Neutrophil (primary cell): Measurements from ENCODE around the gene CCDC124.

ENCODE experiments used
- H3K27ac ChIP-seq: fragments of 200-600 bp; sonication (generic); 2 replicates; pipeline ENCODE4 v1.5.1; 2016; ENCODE audit warnings: mild to moderate bottlenecking, moderate library complexity
- H3K27me3 ChIP-seq: fragments of 200-600 bp; sonication (generic); 2 replicates; pipeline ENCODE4 v1.6.0; 2016; ENCODE audit warnings: mild to moderate bottlenecking
- H3K36me3 ChIP-seq: fragments of 200-600 bp; sonication (generic); 2 replicates; pipeline ENCODE4 v1.5.1; 2017
- H3K4me1 ChIP-seq, 2 experiments: fragments of 200-600 bp in 1 of 2; sonication (generic) in 1 of 2; 1 replicate in 1 of 2; 2 replicates in 1 of 2; pipeline versions ENCODE4 v1.5.1 to v1.6.1; 2013 to 2016; ENCODE audit warnings: low read depth in 1 of 2, low read length in 1 of 2, mild to moderate bottlenecking in 1 of 2, moderate library complexity in 1 of 2; ENCODE audit not compliant: control insufficient read depth in 1 of 2, insufficient read depth in 1 of 2
- H3K4me3 ChIP-seq, 2 experiments: fragments of 200-600 bp in 1 of 2; sonication (generic) in 1 of 2; 1 replicate in 1 of 2; 2 replicates in 1 of 2; pipeline ENCODE4 v1.5.1; 2013 to 2016; ENCODE audit warnings: low read depth in 1 of 2, low read length in 1 of 2, mild to moderate bottlenecking in 1 of 2, moderate library complexity in 1 of 2
- H3K9me3 ChIP-seq: fragments of 200-600 bp; sonication (generic); 2 replicates; pipeline ENCODE4 v1.5.1; 2016
- CTCF ChIP-seq: fragments of 200-600 bp; sonication (generic); IDR thresholded peaks from 2 replicates; pipeline ENCODE4 v1.5.1; 2016; ENCODE audit warnings: antibody characterized with exemption

CCDC124 gene

GRCh38 chr19:17953869-17954268 lies 21.1 kb downstream of the CCDC124 start:
- H3K4me1 ChIP-seq = peaks cover 24 to 29% of the 10 kb centered on the region in 2 experiments
- no peak overlapping the region for H3K27ac ChIP-seq
- H3K9me3 ChIP-seq = no peaks in the 10 kb centered on the region
- H3K36me3 ChIP-seq = no peaks in the 10 kb centered on the region
- no peak for TF ChIP-seq CTCF
- no peak overlapping the region for H3K4me3 ChIP-seq
- peaks cover 90% of the 10 kb centered on the region for H3K27me3 ChIP-seq

DNA sequence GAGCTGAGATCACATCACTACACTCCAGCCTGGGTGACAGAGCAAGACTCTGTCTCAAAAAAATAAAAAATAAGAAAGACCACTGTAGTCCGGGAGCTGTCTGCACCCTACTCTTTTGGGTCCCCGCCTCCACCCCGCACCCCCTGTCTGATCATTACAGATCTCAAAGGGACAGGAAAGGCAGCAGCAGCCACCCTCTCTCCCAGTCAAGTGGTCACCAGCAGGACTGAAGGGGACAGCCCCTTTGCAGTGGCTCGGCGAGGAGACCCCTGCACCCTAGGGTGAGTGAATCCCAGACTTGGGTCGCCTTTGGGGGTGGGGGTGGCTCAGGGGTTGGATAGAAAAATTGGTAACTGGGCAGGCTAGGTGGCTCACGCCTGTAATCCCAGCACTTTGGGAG lies 21.6 kb downstream of the CCDC124 start:
- peaks cover 85% of the 10 kb centered on the region for H3K27me3 ChIP-seq
- H3K27ac ChIP-seq = no peak overlapping the region
- no peaks in the 10 kb centered on the region for H3K9me3 ChIP-seq

DNA sequence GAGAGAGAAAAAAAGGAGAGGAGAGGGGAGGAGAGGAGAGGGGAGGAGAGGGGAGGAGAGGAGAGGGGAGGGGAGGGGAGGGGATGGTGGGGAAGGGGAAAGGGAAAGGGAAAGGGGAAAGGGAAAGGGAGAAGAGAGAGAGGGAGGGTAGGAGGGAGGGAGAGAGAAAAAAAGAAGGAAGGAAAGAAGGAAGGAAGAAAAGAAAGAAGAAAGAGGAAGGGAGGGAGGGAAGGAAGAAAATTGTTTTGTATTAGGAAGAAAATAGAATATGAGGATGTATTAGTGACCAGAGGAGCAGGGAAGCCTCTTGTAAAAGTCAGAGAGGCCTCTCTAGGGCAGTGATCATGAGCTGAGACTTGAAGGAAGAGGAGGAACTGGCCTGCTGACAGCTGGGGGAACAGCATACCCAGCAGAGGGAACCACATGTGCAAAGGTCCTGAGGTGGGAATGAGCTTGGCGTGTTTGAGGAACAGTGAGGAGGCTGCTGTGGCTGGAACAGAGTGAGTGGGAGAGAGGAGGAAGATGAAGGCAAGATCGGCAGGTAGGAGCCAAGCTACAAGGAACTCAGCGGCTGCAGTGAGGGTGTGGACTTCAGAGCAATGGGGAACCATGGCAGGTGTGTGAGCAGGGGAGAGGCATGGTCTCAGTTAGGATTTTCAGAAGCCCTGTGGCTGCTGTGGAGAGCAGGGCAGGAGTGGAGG lies 24.5 kb downstream of the CCDC124 start:
- TF ChIP-seq CTCF = no peak
- Histone ChIP-seq H3K4me1 (no peaks in the 10 kb centered on the region), H3K27ac (no peak overlapping the region), H3K9me3 (no peaks in the 10 kb centered on the region), H3K4me3 (no peak overlapping the region), H3K36me3 (no peaks in the 10 kb centered on the region), H3K27me3 (peaks cover 72% of the 10 kb centered on the region)

More for the DNA sequence above, 21.6 kb downstream of the CCDC124 start:
- no peak overlapping the region for H3K4me3 ChIP-seq
- peaks cover 20 to 23% of the 10 kb centered on the region in 2 experiments for H3K4me1 ChIP-seq
- TF ChIP-seq CTCF = no peak
- H3K36me3 ChIP-seq = no peaks in the 10 kb centered on the region

- TF ChIP-seq CTCF = no peak
- Histone ChIP-seq H3K36me3 (no peaks in the 10 kb centered on the region), H3K27ac (no peak overlapping the region), H3K4me1 (no peaks in the 10 kb centered on the region), H3K4me3 (no peak overlapping the region), H3K9me3 (no peaks in the 10 kb centered on the region), H3K27me3 (peaks cover 66% of the 10 kb centered on the region)
These were observed 25.1 kb downstream of the CCDC124 start for GRCh38 chr19:17957885-17958284.

GRCh38 chr19:17963936-17964691 lies 31.3 kb downstream of the CCDC124 start:
- Histone ChIP-seq H3K4me1 (no peaks in the 10 kb centered on the region), H3K4me3 (no peak overlapping the region), H3K27ac (no peak overlapping the region), H3K9me3 (no peaks in the 10 kb centered on the region), H3K36me3 (no peaks in the 10 kb centered on the region), H3K27me3 (peaks cover 77% of the 10 kb centered on the region)
- no peak for TF ChIP-seq CTCF
